Esophagus (tissue), 2 donors: ENCODE measurements around the gene ZC3H7A. TPM values are rescaled to one million over a fixed set of nuclear protein-coding genes. Genes with fewer than 3 reads are reported as not detected.

Experiments used
- H3K27ac ChIP-seq, 2 donors: one replicate each; pipeline ENCODE4 v1.5.1; 2013; ENCODE audit warnings: low read depth in 2 of 2, mild to moderate bottlenecking in 2 of 2, inconsistent platforms in 1 of 2, low read length in 1 of 2, moderate library complexity in 1 of 2
- H3K27me3 ChIP-seq, 2 donors: one replicate each; pipeline ENCODE4 v1.6.1; 2013; ENCODE audit warnings: low read length in 2 of 2, control low read depth in 1 of 2, mild to moderate bottlenecking in 1 of 2; ENCODE audit not compliant: insufficient read depth in 2 of 2, control insufficient read depth in 1 of 2
- H3K36me3 ChIP-seq, 2 donors: one replicate each; pipeline ENCODE4 v1.6.1; 2013; ENCODE audit warnings: low read length in 1 of 2; ENCODE audit not compliant: control insufficient read depth in 2 of 2, insufficient read depth in 2 of 2
- H3K4me1 ChIP-seq, 2 donors: one replicate each; pipeline ENCODE4 v1.6.1; 2013; ENCODE audit warnings: low read length in 1 of 2; ENCODE audit not compliant: control insufficient read depth in 2 of 2, insufficient read depth in 2 of 2
- H3K4me3 ChIP-seq, 2 donors: one replicate each; pipeline ENCODE4 v1.5.1; 2013; ENCODE audit warnings: low read length in 2 of 2, mild to moderate bottlenecking in 2 of 2, low read depth in 1 of 2, moderate library complexity in 1 of 2
- H3K9me3 ChIP-seq, 2 donors: one replicate each; pipeline ENCODE4 v1.6.1; 2013; ENCODE audit warnings: mild to moderate bottlenecking in 2 of 2, low read depth in 1 of 2, low read length in 1 of 2, moderate library complexity in 1 of 2; ENCODE audit not compliant: control insufficient read depth in 2 of 2, insufficient read depth in 1 of 2
- WGBS, 2 donors: extraction: QIAGEN DNeasy Blood & Tissue Kit; methylation state at CpG; one replicate each; pipeline ENCODE4 v1.1.7; 2013; 5-methylcytosine and 5-hydroxymethylcytosine counted together
- polyA plus RNA-seq, 2 donors: library from polyadenylated mRNA; stranded (reverse); fragments of 200-250 nt; gene quantifications; one replicate each; pipeline ENCODE4 v1.2.3, GENCODE V29; 2013
- donor health status: healthy with polysubstance abuse.
- donor health status: Bipolar disorder and iron deficiency.

Gene ZC3H7A
- polyA plus RNA-seq, 2 donors = 11.0 to 14.0 TPM

GRCh38 chr16:11805556-11805955 lies 8.5 kb upstream of the ZC3H7A start:
- no peaks in the 10 kb centered on the region for H3K4me1 ChIP-seq
- no peak overlapping the region for H3K4me3 ChIP-seq
- 81 to 89% methylated on average over 3 of the region's 3 CpGs for WGBS, 2 donors
- no peaks in the 10 kb centered on the region for H3K9me3 ChIP-seq
- H3K27me3 ChIP-seq = no peaks in the 10 kb centered on the region
- no peaks in the 10 kb centered on the region for H3K36me3 ChIP-seq
- no peak overlapping the region for H3K27ac ChIP-seq

- Histone ChIP-seq H3K4me3 (no peak overlapping the region), H3K4me1 (peaks cover 0 to 5% of the 10 kb centered on the region in 2 donors), H3K27me3 (no peaks in the 10 kb centered on the region), H3K36me3 (no peaks in the 10 kb centered on the region), H3K27ac (no peak overlapping the region), H3K9me3 (no peaks in the 10 kb centered on the region)
- WGBS, 2 donors = 76 to 98% methylated on average over 3 of the region's 3 CpGs
These were observed 4.5 kb upstream of the ZC3H7A start for GRCh38 chr16:11801481-11802021.

GRCh38 chr16:11800382-11800718 lies 3.3 kb upstream of the ZC3H7A start:
- WGBS, 2 donors = 89 to 91% methylated on average over 3 of the region's 3 CpGs
- Histone ChIP-seq H3K27me3 (no peaks in the 10 kb centered on the region), H3K36me3 (no peaks in the 10 kb centered on the region), H3K4me3 (no peak overlapping the region), H3K27ac (no peak overlapping the region), H3K9me3 (no peaks in the 10 kb centered on the region), H3K4me1 (peaks cover 0 to 5% of the 10 kb centered on the region in 2 donors)

GRCh38 chr16:11799509-11800381 lies 2.7 kb upstream of the ZC3H7A start:
- H3K27ac ChIP-seq = no peak overlapping the region
- peaks cover 0 to 3% of the 10 kb centered on the region in 2 donors for H3K36me3 ChIP-seq
- peaks cover 0 to 5% of the 10 kb centered on the region in 2 donors for H3K4me1 ChIP-seq
- no peaks in the 10 kb centered on the region for H3K9me3 ChIP-seq
- no peak overlapping the region for H3K4me3 ChIP-seq
- no peaks in the 10 kb centered on the region for H3K27me3 ChIP-seq
- 80 to 83% methylated on average over 14 of the region's 14 CpGs for WGBS, 2 donors

GRCh38 chr16:11799017-11799381 lies 1.9 kb upstream of the ZC3H7A start:
- Histone ChIP-seq H3K4me1 (peaks cover under 1 to 5% of the 10 kb centered on the region in 2 donors), H3K4me3 (no peak overlapping the region), H3K27me3 (no peaks in the 10 kb centered on the region), H3K9me3 (no peaks in the 10 kb centered on the region), H3K27ac (no peak overlapping the region), H3K36me3 (peaks cover 0 to 3% of the 10 kb centered on the region in 2 donors)
- WGBS, 2 donors = 94 to 96% methylated on average over 10 of the region's 10 CpGs

GRCh38 chr16:11797957-11798299 lies 870 bp upstream of the ZC3H7A start:
- no peaks in the 10 kb centered on the region for H3K27me3 ChIP-seq
- H3K36me3 ChIP-seq = peaks cover 0 to 3% of the 10 kb centered on the region in 2 donors
- peak overlapping the region; percentile 95 to 96 for H3K27ac ChIP-seq
- 2 to 4% methylated on average over 7 of the region's 7 CpGs for WGBS, 2 donors
- peaks cover 4 to 5% of the 10 kb centered on the region in 2 donors for H3K4me1 ChIP-seq
- H3K9me3 ChIP-seq = no peaks in the 10 kb centered on the region
- peak overlapping the region; percentile 59 to 96 for H3K4me3 ChIP-seq

- H3K27me3 ChIP-seq = no peaks in the 10 kb centered on the region
- no peaks in the 10 kb centered on the region for H3K9me3 ChIP-seq
- H3K27ac ChIP-seq = peak overlapping the region; percentile 79 to 96
- peaks cover 0 to 3% of the 10 kb centered on the region in 2 donors for H3K36me3 ChIP-seq
- 1% methylated on average over 62 to 91 of the region's 93 CpGs for WGBS, 2 donors
- H3K4me1 ChIP-seq = peaks cover 4 to 7% of the 10 kb centered on the region in 2 donors
- H3K4me3 ChIP-seq = peak overlapping the region; percentile 59 to 96
These were observed 562 bp downstream of the ZC3H7A start for GRCh38 chr16:11796227-11797165.

GRCh38 chr16:11795887-11796226 lies 1.2 kb downstream of the ZC3H7A start:
- WGBS, 2 donors = 54 to 60% methylated on average over 8 of the region's 8 CpGs
- peak overlapping the region; percentile 79 to 96 for H3K27ac ChIP-seq
- peak overlapping the region in 1 of 2 donors; percentile 96 for H3K4me3 ChIP-seq
- H3K4me1 ChIP-seq = peaks cover 4 to 7% of the 10 kb centered on the region in 2 donors
- peaks cover 0 to 3% of the 10 kb centered on the region in 2 donors for H3K36me3 ChIP-seq
- H3K27me3 ChIP-seq = no peaks in the 10 kb centered on the region
- H3K9me3 ChIP-seq = no peaks in the 10 kb centered on the region

- H3K4me1 ChIP-seq = peaks cover 4 to 7% of the 10 kb centered on the region in 2 donors
- H3K27ac ChIP-seq = peak overlapping the region; percentile 79 to 96
- 82 to 86% methylated on average over 20 of the region's 20 CpGs for WGBS, 2 donors
These were observed 1.8 kb downstream of the ZC3H7A start for GRCh38 chr16:11794996-11795886.

More at GRCh38 chr16:11794996-11795886, 1.8 kb downstream of the ZC3H7A start:
- Histone ChIP-seq H3K9me3 (no peaks in the 10 kb centered on the region), H3K4me3 (peak overlapping the region in 1 of 2 donors; percentile 96), H3K36me3 (peaks cover 0 to 3% of the 10 kb centered on the region in 2 donors), H3K27me3 (no peaks in the 10 kb centered on the region)
